Raji (cell line): ENCODE results near the gene NPLOC4.

Experiments used
- POLR2A ChIP-seq: IDR thresholded peaks from 2 replicates; pipeline ENCODE4 v1.6.1; 2011; ENCODE audit warnings: low read depth, low read length, control low read depth; ENCODE audit not compliant: insufficient read depth

NPLOC4 gene

GRCh38 chr17:81586096-81586495 is 50.8 kb downstream of the NPLOC4 start:
- TF ChIP-seq POLR2A = no peak

GRCh38 chr17:81583589-81584342 is 53.1 kb downstream of the NPLOC4 start:
- TF ChIP-seq POLR2A = no peak

GRCh38 chr17:81582749-81583148 is 54.2 kb downstream of the NPLOC4 start:
- TF ChIP-seq POLR2A = no peak

- no peak for TF ChIP-seq POLR2A
These were observed 54.6 kb downstream of the NPLOC4 start for GRCh38 chr17:81582341-81582740.

GRCh38 chr17:81581758-81582157 is 55.2 kb downstream of the NPLOC4 start:
- TF ChIP-seq POLR2A = no peak

GRCh38 chr17:81580481-81580880 is 56.4 kb downstream of the NPLOC4 start:
- no peak for TF ChIP-seq POLR2A

- no peak for TF ChIP-seq POLR2A
These were observed 57.0 kb downstream of the NPLOC4 start for GRCh38 chr17:81579821-81580321.

GRCh38 chr17:81579298-81579697 is 57.6 kb downstream of the NPLOC4 start:
- no peak for TF ChIP-seq POLR2A

- TF ChIP-seq POLR2A = no peak
These were observed 58.2 kb downstream of the NPLOC4 start for GRCh38 chr17:81578561-81579225.

GRCh38 chr17:81578038-81578441 is 58.9 kb downstream of the NPLOC4 start:
- TF ChIP-seq POLR2A = no peak

GRCh38 chr17:81577278-81578000 is 59.5 kb downstream of the NPLOC4 start:
- TF ChIP-seq POLR2A = no peak

- no peak for TF ChIP-seq POLR2A
These were observed 60.2 kb downstream of the NPLOC4 start for GRCh38 chr17:81576621-81577277.

GRCh38 chr17:81575836-81576235 is 61.1 kb downstream of the NPLOC4 start:
- TF ChIP-seq POLR2A = no peak

- no peak for TF ChIP-seq POLR2A
These were observed 62.3 kb downstream of the NPLOC4 start for GRCh38 chr17:81574643-81574956.

GRCh38 chr17:81573794-81574642 is 62.9 kb downstream of the NPLOC4 start:
- TF ChIP-seq POLR2A = no peak

GRCh38 chr17:81572563-81573168 is 64.2 kb downstream of the NPLOC4 start:
- TF ChIP-seq POLR2A = no peak
